Activated CD4-positive, alpha-beta T cell treated with anti-CD3 and anti-CD28 coated beads for 1 hour (primary cell): ENCODE results near the gene LRRC63.
"Not testable (repeated sequence)": the region's sequence is repeated elsewhere in the genome, so short reads cannot be mapped to it uniquely, and the experiment has no call there.

Experiments used
- DNase-seq: peaks from one replicate; pipeline ENCODE4 v3.0.0-alpha.2; 2020

LRRC63 gene

DNA sequence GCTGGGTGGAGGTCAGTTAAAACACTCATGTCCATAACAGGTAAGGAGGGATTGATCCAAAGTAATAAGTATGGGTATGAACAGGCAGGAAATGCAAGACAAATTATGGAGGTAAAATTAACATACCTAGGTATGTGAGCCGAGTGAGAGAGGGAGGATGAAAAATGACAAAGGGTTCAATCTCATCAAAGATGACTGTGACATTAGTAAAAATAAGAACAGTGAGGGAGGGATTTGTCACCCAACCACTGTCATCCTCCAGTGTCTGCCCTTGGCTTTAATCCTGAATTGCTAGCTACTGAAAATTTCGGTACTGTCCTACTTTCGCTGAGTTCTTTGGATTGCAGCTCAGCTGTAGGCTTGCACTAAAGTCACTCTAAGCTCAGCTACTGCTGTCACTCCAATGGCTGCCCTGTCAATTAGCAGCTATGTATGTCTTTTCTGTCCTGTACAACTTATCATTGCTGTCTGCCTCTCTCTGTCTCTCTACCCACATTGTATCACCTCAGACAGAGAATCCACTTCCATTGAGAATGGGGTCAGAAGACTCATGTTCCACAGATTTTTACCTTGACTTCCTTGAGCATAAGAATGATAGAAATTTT is 62.5 kb downstream of the LRRC63 start:
- no peak for DNase-seq

DNA sequence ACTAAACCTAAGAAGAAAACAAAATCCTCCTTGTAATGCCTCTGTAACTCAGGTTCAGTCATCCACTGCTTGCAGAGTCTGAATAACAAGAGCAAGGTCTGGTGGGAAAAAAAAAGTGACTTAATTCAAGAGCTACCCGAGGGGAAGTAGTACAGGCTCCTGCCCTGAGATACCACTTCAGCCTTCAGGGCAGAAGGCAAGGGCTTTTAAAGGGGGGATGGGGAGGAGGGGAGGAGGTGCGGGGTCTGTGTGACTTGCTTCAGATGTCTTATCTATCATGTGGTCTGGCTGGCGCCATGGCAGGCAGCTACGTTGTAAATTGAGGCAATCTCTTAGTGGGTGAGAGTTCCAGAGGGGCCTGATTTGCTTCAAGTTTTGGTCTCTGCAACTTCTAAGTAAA is 66.7 kb downstream of the LRRC63 start:
- DNase-seq = no peak

DNA sequence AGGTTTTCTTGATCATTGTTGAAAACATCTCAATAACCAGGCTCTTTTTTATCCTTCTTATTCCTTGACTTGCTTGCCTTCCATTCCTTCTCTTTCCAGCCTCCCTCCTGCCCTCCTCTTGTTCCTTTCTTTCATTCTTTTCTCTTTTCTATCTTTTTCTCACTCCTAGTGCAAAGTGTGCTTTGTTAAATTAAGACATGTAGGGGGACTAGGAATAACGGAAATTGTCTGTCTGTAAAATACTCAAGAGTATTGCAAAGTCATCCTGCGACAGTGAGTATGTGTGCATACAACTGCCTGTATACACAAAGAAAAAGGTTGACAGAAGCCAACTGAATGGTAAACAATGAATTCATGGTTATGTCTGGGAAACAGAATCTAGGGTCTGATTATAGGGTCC is 70.1 kb downstream of the LRRC63 start:
- no peak for DNase-seq

- not testable (repeated sequence) for DNase-seq
These were observed 72.4 kb downstream of the LRRC63 start for GRCh38 chr13:46283912-46284824.

GRCh38 chr13:46286972-46287371 is 75.2 kb downstream of the LRRC63 start:
- no peak for DNase-seq

DNA sequence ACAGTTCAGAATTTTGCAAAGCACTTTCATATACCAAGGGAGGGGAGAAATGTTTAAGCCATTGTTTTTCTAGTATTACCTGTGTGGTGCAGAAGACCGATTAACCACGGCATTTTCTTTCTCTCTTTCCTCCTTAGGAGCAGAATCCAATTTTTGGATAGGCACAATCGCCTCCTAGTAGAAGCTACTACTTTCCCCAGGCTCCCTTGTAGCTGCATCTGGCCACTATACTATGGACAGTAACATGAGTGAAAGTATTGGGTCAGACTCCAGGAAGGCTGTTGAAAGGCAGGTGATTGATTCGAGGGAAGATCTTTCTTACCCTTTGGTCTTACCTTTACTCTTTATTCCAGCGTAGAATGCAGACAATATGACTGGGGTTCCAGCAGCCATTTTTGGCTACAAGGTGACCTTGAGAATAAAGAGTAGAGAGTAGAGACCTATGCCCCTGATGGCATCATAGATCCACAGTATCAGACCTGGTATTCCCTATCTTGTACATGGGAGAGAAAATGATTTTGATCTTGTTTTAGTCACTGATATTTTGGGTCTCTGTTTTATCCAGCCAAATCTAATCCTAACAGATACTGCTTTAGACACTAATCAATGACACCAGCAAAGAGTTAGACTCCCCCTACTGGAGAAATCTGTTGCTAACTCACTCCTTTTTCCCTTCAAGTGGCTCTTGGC is 77.0 kb downstream of the LRRC63 start:
- no peak for DNase-seq

GRCh38 chr13:46289260-46289955 is 77.7 kb downstream of the LRRC63 start:
- no peak for DNase-seq

GRCh38 chr13:46290434-46290833 is 78.7 kb downstream of the LRRC63 start:
- DNase-seq = no peak

DNA sequence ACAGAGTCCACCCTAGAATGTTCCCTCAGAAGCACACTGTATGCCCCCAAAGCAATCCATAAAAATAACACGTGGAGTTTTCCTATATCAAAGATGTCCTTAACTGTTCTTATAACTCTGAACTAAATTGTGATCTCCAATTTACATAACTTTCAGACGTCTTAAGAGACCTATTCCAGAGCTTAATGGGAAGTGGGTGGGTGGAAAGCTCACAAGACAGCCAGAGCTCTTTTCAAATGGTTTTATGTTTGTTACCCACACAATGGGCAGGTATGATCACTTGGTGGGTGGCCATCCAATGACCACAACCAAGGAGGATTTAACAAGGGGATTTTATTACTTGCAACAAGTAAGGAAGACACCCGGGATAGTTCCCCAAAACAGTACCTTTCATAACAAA is 81.7 kb downstream of the LRRC63 start:
- DNase-seq = no peak

- DNase-seq = peak; percentile 32
These were observed 83.9 kb downstream of the LRRC63 start for GRCh38 chr13:46295491-46296114.

DNA sequence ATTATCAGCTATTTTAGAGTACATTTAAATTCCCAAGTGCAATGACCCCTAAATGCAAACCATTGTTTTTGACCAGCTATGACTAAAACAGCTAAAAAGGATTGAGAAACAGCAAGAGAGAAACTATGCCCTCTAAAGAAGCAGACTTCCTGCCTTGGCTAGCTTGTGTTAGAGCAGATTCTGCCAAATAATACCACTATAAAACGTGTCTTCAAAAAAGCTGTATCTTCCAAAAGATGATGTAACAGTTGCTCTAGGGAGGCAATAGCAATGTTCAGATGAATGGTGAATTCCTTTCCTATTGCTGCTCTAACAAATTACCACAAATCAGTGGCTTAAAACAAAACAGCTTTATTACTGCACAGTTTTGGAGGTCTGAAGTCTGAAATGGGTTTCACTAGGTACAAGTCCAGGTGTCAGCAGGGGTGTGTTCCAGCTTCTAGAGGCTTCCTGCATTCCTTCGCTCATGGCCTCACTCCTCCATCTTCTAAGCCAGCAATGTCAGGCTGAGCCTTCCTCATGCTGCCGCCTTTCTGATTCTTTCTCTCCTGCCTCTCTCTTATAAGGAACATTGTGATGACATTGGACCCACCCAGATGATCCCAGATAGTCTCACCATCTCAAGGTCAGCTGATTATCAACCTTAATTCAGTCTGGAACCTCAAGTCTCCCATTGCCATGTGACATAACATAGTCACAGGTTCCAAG is 84.5 kb downstream of the LRRC63 start:
- DNase-seq = no peak

- DNase-seq = no peak
These were observed 85.2 kb downstream of the LRRC63 start for GRCh38 chr13:46296921-46297320.

DNA sequence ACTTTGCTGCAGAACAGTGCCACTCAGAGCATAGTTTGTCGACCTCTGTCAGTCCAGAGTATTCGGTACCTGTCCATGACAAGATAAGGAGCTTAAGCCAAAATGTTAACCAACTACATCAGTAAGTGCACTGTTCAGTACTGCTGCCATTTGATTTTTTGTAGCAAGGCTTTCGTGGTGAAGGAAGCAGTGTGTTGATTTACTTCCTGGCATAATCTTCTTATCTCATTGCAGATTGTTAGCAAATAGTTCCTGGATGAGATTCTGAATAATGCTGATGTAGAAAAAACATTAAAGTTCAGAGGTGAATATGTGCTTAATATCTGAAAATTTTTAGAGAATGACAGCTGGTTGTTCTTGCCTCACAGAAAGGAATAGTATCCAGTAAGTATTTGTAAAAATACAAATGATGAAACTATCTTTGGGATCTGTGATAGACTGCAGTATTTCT is 85.7 kb downstream of the LRRC63 start:
- no peak for DNase-seq

GRCh38 chr13:46303742-46304385 is 92.1 kb downstream of the LRRC63 start:
- no peak for DNase-seq

DNA sequence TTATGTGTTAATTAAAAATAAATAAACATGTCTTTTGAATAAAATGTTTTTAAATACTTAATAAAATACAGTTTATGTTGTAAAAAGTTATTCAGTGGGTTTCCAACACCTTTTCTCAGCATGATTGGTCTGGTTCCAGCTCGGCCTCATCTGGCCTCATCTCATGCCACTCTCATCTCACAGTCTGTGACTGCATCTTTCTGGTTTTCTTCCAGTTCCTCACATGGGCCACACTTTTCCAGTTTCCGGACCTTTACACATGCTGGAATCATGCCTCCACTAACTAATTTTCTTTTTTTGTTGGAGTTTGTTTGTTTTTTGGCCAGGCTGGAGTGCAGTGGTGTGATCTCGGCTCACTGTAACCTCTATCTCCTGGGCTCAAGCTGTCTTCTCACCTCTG is 92.8 kb downstream of the LRRC63 start:
- no peak for DNase-seq

DNA sequence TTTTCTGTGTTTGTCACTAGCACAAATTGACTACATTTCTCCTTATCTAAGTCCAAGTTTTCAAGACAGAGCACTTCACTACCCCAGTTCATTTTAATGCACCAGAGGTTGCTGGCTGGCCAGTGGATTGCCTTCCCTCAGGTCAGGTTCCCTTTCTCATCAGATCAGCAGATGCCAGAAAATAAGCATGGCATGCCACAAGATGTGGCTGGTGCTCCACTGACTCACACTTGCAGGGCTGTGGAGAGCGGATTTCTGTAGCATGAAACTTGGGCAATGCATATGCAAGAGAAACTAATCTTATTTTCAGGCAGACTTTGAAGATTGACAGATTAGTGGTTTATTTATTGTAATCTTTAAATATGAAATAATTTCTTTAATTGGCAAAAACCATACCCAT is 95.8 kb downstream of the LRRC63 start:
- no peak for DNase-seq

DNA sequence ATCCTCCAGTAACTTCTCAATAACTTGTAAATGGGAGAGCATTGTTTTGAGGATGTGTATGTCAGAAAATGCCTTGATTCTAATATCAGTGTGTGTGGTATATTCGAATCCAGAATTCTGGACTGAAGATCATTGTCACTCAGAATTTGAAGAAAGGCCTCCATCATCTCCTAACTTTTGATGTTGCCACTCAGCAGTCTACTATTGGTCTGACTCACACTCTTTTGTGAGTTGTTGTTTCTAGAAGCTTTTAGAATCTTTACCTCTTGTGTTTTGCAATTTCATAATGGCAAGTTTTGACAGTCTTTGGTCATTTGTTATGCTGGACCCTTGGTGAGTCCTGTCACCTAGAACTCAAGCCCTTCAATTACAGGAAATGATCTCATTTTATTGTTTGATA is 98.3 kb downstream of the LRRC63 start:
- DNase-seq = no peak

DNA sequence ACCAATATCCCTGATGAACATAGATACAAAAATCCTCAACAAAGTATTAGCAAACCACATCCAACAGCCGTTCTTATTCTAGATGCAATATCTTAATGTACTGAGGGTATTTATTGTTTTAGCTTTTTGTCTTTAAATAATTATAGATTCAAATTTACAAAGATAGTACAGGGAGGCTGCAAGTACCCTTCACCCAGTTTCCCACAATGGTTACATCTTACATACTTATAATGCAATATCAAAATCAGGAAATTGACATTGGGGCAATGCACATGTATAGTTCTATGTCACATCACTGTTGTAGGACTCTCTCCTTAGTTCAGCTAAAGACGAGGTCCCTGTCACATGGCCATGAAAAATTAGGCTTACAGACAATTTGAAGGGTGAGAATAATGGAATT is 99.5 kb downstream of the LRRC63 start:
- DNase-seq = no peak

- DNase-seq = no peak
These were observed 101.3 kb downstream of the LRRC63 start for GRCh38 chr13:46313024-46313423.

GRCh38 chr13:46313432-46314257 is 101.9 kb downstream of the LRRC63 start:
- DNase-seq = no peak

GRCh38 chr13:46314587-46314986 is 102.9 kb downstream of the LRRC63 start:
- DNase-seq = no peak
